CD14-positive monocyte (primary cell): ENCODE measurements around the gene ARFIP2. TPM values are rescaled to one million over a fixed set of nuclear protein-coding genes. Genes with fewer than 3 reads are reported as not detected.

Experiments used
- DNase-seq, 3 donors: peaks; one replicate each; pipeline ENCODE4 v3.0.0-alpha.2; 2011 to 2022
- H2AFZ ChIP-seq: 2 replicates; pipeline ENCODE4 v1.6.0; 2012; ENCODE audit warnings: mild to moderate bottlenecking, low read depth, low read length, inconsistent platforms; ENCODE audit not compliant: insufficient read depth, poor library complexity, severe bottlenecking
- H3K27ac ChIP-seq, 2 donors: 1 replicate in 1 of 2; 2 replicates in 1 of 2; pipeline ENCODE4 v1.5.1; 2012 to 2013; ENCODE audit warnings: low read length in 2 of 2, control low read depth in 1 of 2, inconsistent platforms in 1 of 2, low read depth in 1 of 2, mild to moderate bottlenecking in 1 of 2
- H3K27me3 ChIP-seq, 2 donors: one replicate each; pipeline versions ENCODE4 v1.6.0 to v1.6.1; 2011 to 2013; ENCODE audit warnings: low read length in 2 of 2; ENCODE audit not compliant: control insufficient read depth in 2 of 2, insufficient read depth in 2 of 2
- H3K36me3 ChIP-seq, 2 donors: replicated peaks in 1 of 2; 1 replicate in 1 of 2; 2 replicates in 1 of 2; pipeline versions ENCODE4 v1.5.1 to v1.6.1; 2012 to 2013; ENCODE audit warnings: low read length in 2 of 2, control low read depth in 1 of 2, inconsistent platforms in 1 of 2, mild to moderate bottlenecking in 1 of 2; ENCODE audit not compliant: insufficient read depth in 2 of 2, control insufficient read depth in 1 of 2
- H3K4me1 ChIP-seq, 2 donors: 1 replicate in 1 of 2; 2 replicates in 1 of 2; pipeline versions ENCODE4 v1.5.1 to v1.6.1; 2012 to 2013; ENCODE audit warnings: low read length in 2 of 2, control low read depth in 1 of 2, inconsistent platforms in 1 of 2, mild to moderate bottlenecking in 1 of 2, moderate library complexity in 1 of 2; ENCODE audit not compliant: insufficient read depth in 2 of 2, control insufficient read depth in 1 of 2
- H3K4me2 ChIP-seq: replicated peaks from 2 replicates; pipeline ENCODE3; 2012; ENCODE audit warnings: low read length, moderate library complexity, mild to moderate bottlenecking; ENCODE audit not compliant: poor library complexity, severe bottlenecking; ENCODE audit errors: extremely low read depth
- H3K4me3 ChIP-seq, 3 experiments: fragments of 200-600 bp in 1 of 3; sonication (generic) in 1 of 3; replicated peaks in 1 of 3; 1 replicate in 2 of 3; 2 replicates in 1 of 3; pipeline ENCODE4 v1.5.1; 2011 to 2013; ENCODE audit warnings: low read length in 3 of 3, mild to moderate bottlenecking in 3 of 3, control low read depth in 2 of 3, low read depth in 2 of 3, inconsistent platforms in 1 of 3, moderate library complexity in 1 of 3
- H3K79me2 ChIP-seq: 2 replicates; pipeline ENCODE4 v1.6.0; 2012; ENCODE audit warnings: mild to moderate bottlenecking, control low read depth, inconsistent platforms, low read length, moderate library complexity; ENCODE audit not compliant: insufficient read depth
- H3K9ac ChIP-seq: 2 replicates; pipeline ENCODE4 v1.6.0; 2017; ENCODE audit warnings: low read length, mild to moderate bottlenecking; ENCODE audit not compliant: insufficient read depth, poor library complexity, severe bottlenecking
- H3K9me3 ChIP-seq, 2 donors: replicated peaks in 1 of 2; 1 replicate in 1 of 2; 2 replicates in 1 of 2; pipeline versions ENCODE4 v1.5.1 to v1.6.1; 2012 to 2013; ENCODE audit warnings: low read length in 2 of 2, control low read depth in 1 of 2; ENCODE audit not compliant: control insufficient read depth in 1 of 2, insufficient read depth in 1 of 2
- H4K20me1 ChIP-seq: 2 replicates; pipeline ENCODE4 v1.6.0; 2012; ENCODE audit warnings: mild to moderate bottlenecking, low read length, control low read depth, moderate library complexity; ENCODE audit not compliant: insufficient read depth
- H3K27ac Mint-ChIP-seq, 7 donors: one replicate each; pipeline ENCODE4 v1.8.0; 2020; ENCODE audit warnings: mild to moderate bottlenecking in 7 of 7, mixed read lengths in 7 of 7, moderate library complexity in 6 of 7, inconsistent platforms in 2 of 7
- H3K27me3 Mint-ChIP-seq, 3 donors: one replicate each; pipeline ENCODE4 v1.8.0; 2021 to 2022; ENCODE audit warnings: low read depth in 3 of 3, mild to moderate bottlenecking in 3 of 3, mixed read lengths in 3 of 3, moderate library complexity in 3 of 3, inconsistent platforms in 1 of 3
- H3K36me3 Mint-ChIP-seq, 2 donors: one replicate each; pipeline ENCODE4 v1.8.0; 2020; ENCODE audit warnings: mixed read lengths in 2 of 2, inconsistent platforms in 1 of 2, mild to moderate bottlenecking in 1 of 2
- H3K4me1 Mint-ChIP-seq: one replicate; pipeline ENCODE4 v1.8.0; 2020; ENCODE audit warnings: mild to moderate bottlenecking, mixed read lengths
- H3K4me3 Mint-ChIP-seq, 2 donors: one replicate each; pipeline ENCODE4 v1.8.0; 2020; ENCODE audit warnings: mild to moderate bottlenecking in 2 of 2, mixed read lengths in 2 of 2, moderate library complexity in 1 of 2
- H3K9me3 Mint-ChIP-seq, 7 donors: one replicate each; pipeline ENCODE4 v1.8.0; 2020 to 2022; ENCODE audit warnings: mixed read lengths in 7 of 7, mild to moderate bottlenecking in 6 of 7, moderate library complexity in 6 of 7, inconsistent platforms in 2 of 7
- WGBS: methylation state at CpG from one replicate; pipeline ENCODE4 v1.1.5; 2013; ENCODE audit warnings: missing lambda C conversion rate; ENCODE audit not compliant: insufficient coverage; 5-methylcytosine and 5-hydroxymethylcytosine counted together
- intact Hi-C, 2 donors: fragments of 100-400 bp; cut with micrococcal nuclease; formaldehyde crosslinking; loops; one replicate each; pipeline versions ENCODE4 v1.15.0 to v1.15.1; 2023
- polyA plus RNA-seq, 3 donors: library from polyadenylated mRNA; depleted of rRNA in 1 of 3; unstranded in 2 of 3; stranded (reverse) in 1 of 3; fragments of 300-500 nt in 2 of 3; fragments of >200 nt in 1 of 3; fragmentation: Illumina TruSeq in 2 of 3; gene quantifications; 1 replicate in 2 of 3; 2 replicates in 1 of 3; pipeline ENCODE4 v1.2.3, GENCODE V29; 2012 to 2021
- TF ChIP-seq, protein P1 (sequence below): fragments of 200-600 bp; IDR thresholded peaks from one replicate; pipeline ENCODE4 v1.8.0; 2022; ENCODE audit warnings: antibody characterized with exemption, mild to moderate bottlenecking

The ARFIP2 gene
- polyA plus RNA-seq, 3 donors = 21.6 to 43.8 (median 27.2) TPM

DNA sequence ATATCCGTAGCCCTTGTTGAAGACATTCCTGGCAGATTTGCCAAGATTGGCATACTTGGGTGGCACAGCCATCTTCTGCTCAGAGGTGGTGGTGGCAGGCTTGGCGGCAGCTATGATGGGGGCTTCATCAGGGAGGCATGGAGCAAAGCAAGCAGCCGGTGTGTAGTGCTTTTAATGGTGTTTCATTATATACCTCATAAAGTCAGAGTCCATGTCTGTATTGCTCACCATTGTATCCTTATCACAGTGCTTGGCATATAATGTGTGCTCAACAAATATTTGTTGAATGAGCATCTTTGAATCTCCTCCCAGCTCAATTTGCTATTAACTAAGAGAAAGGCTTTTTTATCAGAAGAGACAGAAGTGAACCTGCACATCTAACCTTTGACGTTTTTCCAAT is 8.2 kb upstream of the ARFIP2 start:
- no peaks in the 10 kb centered on the region for H4K20me1 ChIP-seq
- Mint-ChIP-seq H3K27ac (peak overlapping the region in 1 of 7 donors; percentile 27), H3K4me1 (no peaks in the 10 kb centered on the region), H3K9me3 (no peaks in the 10 kb centered on the region), H3K27me3 (no peaks in the 10 kb centered on the region), H3K4me3 (no peak overlapping the region), H3K36me3 (peaks cover 42 to 47% of the 10 kb centered on the region in 2 donors)
- no peak overlapping the region for H2AFZ ChIP-seq
- TF ChIP-seq, protein P1, sequence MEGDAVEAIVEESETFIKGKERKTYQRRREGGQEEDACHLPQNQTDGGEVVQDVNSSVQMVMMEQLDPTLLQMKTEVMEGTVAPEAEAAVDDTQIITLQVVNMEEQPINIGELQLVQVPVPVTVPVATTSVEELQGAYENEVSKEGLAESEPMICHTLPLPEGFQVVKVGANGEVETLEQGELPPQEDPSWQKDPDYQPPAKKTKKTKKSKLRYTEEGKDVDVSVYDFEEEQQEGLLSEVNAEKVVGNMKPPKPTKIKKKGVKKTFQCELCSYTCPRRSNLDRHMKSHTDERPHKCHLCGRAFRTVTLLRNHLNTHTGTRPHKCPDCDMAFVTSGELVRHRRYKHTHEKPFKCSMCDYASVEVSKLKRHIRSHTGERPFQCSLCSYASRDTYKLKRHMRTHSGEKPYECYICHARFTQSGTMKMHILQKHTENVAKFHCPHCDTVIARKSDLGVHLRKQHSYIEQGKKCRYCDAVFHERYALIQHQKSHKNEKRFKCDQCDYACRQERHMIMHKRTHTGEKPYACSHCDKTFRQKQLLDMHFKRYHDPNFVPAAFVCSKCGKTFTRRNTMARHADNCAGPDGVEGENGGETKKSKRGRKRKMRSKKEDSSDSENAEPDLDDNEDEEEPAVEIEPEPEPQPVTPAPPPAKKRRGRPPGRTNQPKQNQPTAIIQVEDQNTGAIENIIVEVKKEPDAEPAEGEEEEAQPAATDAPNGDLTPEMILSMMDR = no peak
- no peak overlapping the region for H3K9ac ChIP-seq
- no peaks in the 10 kb centered on the region for H3K4me1 ChIP-seq
- no peak overlapping the region for H3K4me3 ChIP-seq
- no peak overlapping the region for H3K4me2 ChIP-seq
- no peak overlapping the region for H3K27ac ChIP-seq
- DNase-seq = no peak
- 80% methylated on average over 2 of the region's 4 CpGs for WGBS
- no peaks in the 10 kb centered on the region for H3K27me3 ChIP-seq
- no peaks in the 10 kb centered on the region for H3K79me2 ChIP-seq
- H3K36me3 ChIP-seq = peaks cover 43 to 91% of the 10 kb centered on the region in 2 donors
- no peaks in the 10 kb centered on the region for H3K9me3 ChIP-seq
- intact Hi-C loops = loop anchor here in 1 of 2 donors (10.0 kb wide), 1 partner anchor 115 kb away; the partner anchor contains the start of genes ILK and RRP8

DNA sequence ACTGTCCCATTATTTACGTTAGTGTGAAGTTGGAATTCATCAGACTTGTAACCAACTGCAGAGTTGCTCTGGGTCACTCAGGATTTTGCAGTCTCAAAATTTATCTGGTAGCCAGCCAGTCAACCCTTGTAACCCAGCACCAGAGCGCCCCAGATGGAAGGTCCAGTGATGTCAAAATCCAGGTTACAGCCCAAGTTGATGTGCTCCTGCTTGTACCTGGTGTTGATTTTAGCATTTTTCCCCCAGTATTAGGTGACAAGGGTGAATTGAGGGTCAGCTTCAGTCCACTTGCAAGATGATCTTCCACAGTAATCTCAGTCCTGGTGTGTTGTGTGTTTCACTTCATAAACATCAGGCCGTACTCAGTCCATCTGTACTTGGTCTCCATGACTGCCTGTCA is 7.7 kb upstream of the ARFIP2 start:
- TF ChIP-seq, protein P1 = no peak
- Histone ChIP-seq H3K4me1 (no peaks in the 10 kb centered on the region), H3K79me2 (peaks cover under 1% of the 10 kb centered on the region), H3K4me3 (no peak overlapping the region), H3K4me2 (no peak overlapping the region), H3K27ac (no peak overlapping the region), H3K9me3 (no peaks in the 10 kb centered on the region), H3K9ac (no peak overlapping the region), H4K20me1 (no peaks in the 10 kb centered on the region), H3K27me3 (no peaks in the 10 kb centered on the region), H3K36me3 (peaks cover 40 to 93% of the 10 kb centered on the region in 2 donors), H2AFZ (no peak overlapping the region)
- Mint-ChIP-seq H3K4me1 (no peaks in the 10 kb centered on the region), H3K27ac (no peak overlapping the region), H3K4me3 (no peak overlapping the region), H3K9me3 (no peaks in the 10 kb centered on the region), H3K36me3 (peaks cover 38 to 44% of the 10 kb centered on the region in 2 donors), H3K27me3 (no peaks in the 10 kb centered on the region)
- WGBS = 100% methylated on average over 2 of the region's 3 CpGs
- DNase-seq = no peak
- intact Hi-C loops = loop anchor here in 1 of 2 donors (10.0 kb wide), 1 partner anchor 116 kb away; the partner anchor contains the start of genes ILK and RRP8
